Thymus (tissue), 11 donors: ENCODE measurements around the gene LSM14A. TPM values are rescaled to one million over a fixed set of nuclear protein-coding genes. Genes with fewer than 3 reads are reported as not detected.
"Not testable (repeated sequence)": the region's sequence is repeated elsewhere in the genome, so short reads cannot be mapped to it uniquely, and the experiment has no call there.

Source experiments
- DNase-seq, 9 donors: peaks; one replicate each; pipeline ENCODE4 v3.0.0-alpha.2; 2013; ENCODE audit warnings: low spot score in 9 of 9, low read depth in 6 of 9, missing footprints in 1 of 9
- H3K27ac ChIP-seq, 2 donors: one replicate each; pipeline ENCODE4 v1.5.1; 2013; ENCODE audit warnings: control low read depth in 1 of 2, low read depth in 1 of 2, low read length in 1 of 2, mild to moderate bottlenecking in 1 of 2, moderate library complexity in 1 of 2
- H3K27me3 ChIP-seq, 2 donors: one replicate each; pipeline ENCODE4 v1.5.1; 2013; ENCODE audit warnings: low read length in 1 of 2; ENCODE audit not compliant: control insufficient read depth in 2 of 2, insufficient read depth in 1 of 2
- H3K36me3 ChIP-seq, 2 donors: one replicate each; pipeline ENCODE4 v1.5.1; 2013; ENCODE audit warnings: low read length in 1 of 2, mild to moderate bottlenecking in 1 of 2, moderate library complexity in 1 of 2; ENCODE audit not compliant: control insufficient read depth in 2 of 2, insufficient read depth in 2 of 2
- H3K4me1 ChIP-seq, 2 donors: one replicate each; pipeline ENCODE4 v1.5.1; 2013; ENCODE audit warnings: low read length in 2 of 2; ENCODE audit not compliant: control insufficient read depth in 2 of 2, insufficient read depth in 2 of 2
- H3K4me3 ChIP-seq, 2 donors: one replicate each; pipeline ENCODE4 v1.5.1; 2013; ENCODE audit warnings: low read length in 2 of 2, control low read depth in 1 of 2, mild to moderate bottlenecking in 1 of 2
- H3K9me3 ChIP-seq, 2 donors: one replicate each; pipeline ENCODE4 v1.5.1; 2013; ENCODE audit warnings: low read length in 1 of 2, mild to moderate bottlenecking in 1 of 2; ENCODE audit not compliant: control insufficient read depth in 2 of 2, insufficient read depth in 1 of 2
- WGBS: extraction: QIAGEN DNeasy Blood & Tissue Kit; methylation state at CpG from one replicate; pipeline ENCODE4 v1.1.7; 2013; 5-methylcytosine and 5-hydroxymethylcytosine counted together
- polyA plus RNA-seq: library from polyadenylated mRNA; stranded (reverse); fragments of 200-250 nt; gene quantifications from one replicate; pipeline ENCODE4 v1.2.3, GENCODE V29; 2013
- total RNA-seq: library from RNA; stranded (reverse); fragments of 120-200 nt; gene quantifications from one replicate; pipeline ENCODE4 v1.2.4, GENCODE V29; 2013
- donor health status: healthy.

The LSM14A gene
- total and polyA plus RNA-seq, 2 donors = 53.3 to 91.2 TPM

GRCh38 chr19:34169475-34170199, 2.7 kb upstream of the LSM14A start:
- not testable (repeated sequence) for DNase-seq, H3K9me3 ChIP-seq, H3K4me3 ChIP-seq, H3K27ac ChIP-seq, H3K36me3 ChIP-seq, H3K27me3 ChIP-seq
- peaks cover 0 to 16% of the 10 kb centered on the region in 2 donors for H3K4me1 ChIP-seq
- 97% methylated on average over 12 of the region's 12 CpGs for WGBS

GRCh38 chr19:34171539-34171876, 796 bp upstream of the LSM14A start:
- no peaks in the 10 kb centered on the region for H3K9me3 ChIP-seq
- no peak for DNase-seq
- 44% methylated on average over 9 of the region's 9 CpGs for WGBS
- peaks cover 0 to 10% of the 10 kb centered on the region in 2 donors for H3K36me3 ChIP-seq
- H3K4me1 ChIP-seq = peaks cover 3 to 20% of the 10 kb centered on the region in 2 donors
- H3K4me3 ChIP-seq = peak overlapping the region; percentile 87 to 94
- no peaks in the 10 kb centered on the region for H3K27me3 ChIP-seq
- peak overlapping the region; percentile 95 to 96 for H3K27ac ChIP-seq

GRCh38 chr19:34172661-34173192, 423 bp downstream of the LSM14A start:
- under 1% methylated on average over 58 of the region's 58 CpGs for WGBS
- peak in 4 of 9 donors; percentile 15 to 55 (median 34) for DNase-seq
- H3K4me1 ChIP-seq = peaks cover 7 to 24% of the 10 kb centered on the region in 2 donors

GRCh38 chr19:34173193-34173956, 1.1 kb downstream of the LSM14A start:
- DNase-seq = peak; percentile 4 to 68 (median 32)
- WGBS = 3% methylated on average over 23 of the region's 23 CpGs
- no peaks in the 10 kb centered on the region for H3K27me3 ChIP-seq
- H3K27ac ChIP-seq = peak overlapping the region; percentile 96 to 98
- peaks cover 0 to 10% of the 10 kb centered on the region in 2 donors for H3K36me3 ChIP-seq
- H3K4me1 ChIP-seq = peaks cover 7 to 26% of the 10 kb centered on the region in 2 donors
- peak overlapping the region; percentile 87 to 94 for H3K4me3 ChIP-seq
- no peaks in the 10 kb centered on the region for H3K9me3 ChIP-seq

More at GRCh38 chr19:34172661-34173192, 423 bp downstream of the LSM14A start:
- no peaks in the 10 kb centered on the region for H3K27me3 ChIP-seq
- peak overlapping the region; percentile 96 to 98 for H3K27ac ChIP-seq
- H3K36me3 ChIP-seq = peaks cover 0 to 10% of the 10 kb centered on the region in 2 donors
- peak overlapping the region; percentile 87 to 94 for H3K4me3 ChIP-seq
- no peaks in the 10 kb centered on the region for H3K9me3 ChIP-seq

GRCh38 chr19:34175173-34175572, 2.9 kb downstream of the LSM14A start:
- H3K27me3 ChIP-seq, H3K9me3 ChIP-seq, DNase-seq, H3K4me3 ChIP-seq, H3K27ac ChIP-seq: not testable (repeated sequence)
- peaks cover 0 to 13% of the 10 kb centered on the region in 2 donors for H3K36me3 ChIP-seq
- peaks cover 7 to 28% of the 10 kb centered on the region in 2 donors for H3K4me1 ChIP-seq
- WGBS = 97% methylated on average over 8 of the region's 8 CpGs

GRCh38 chr19:34176581-34176980, 4.3 kb downstream of the LSM14A start:
- WGBS = 89% methylated on average over 3 of the region's 3 CpGs
- Histone ChIP-seq H3K36me3 (peaks cover 5 to 18% of the 10 kb centered on the region in 2 donors), H3K4me1 (peaks cover 9 to 24% of the 10 kb centered on the region in 2 donors), H3K27me3 (no peaks in the 10 kb centered on the region), H3K9me3 (no peaks in the 10 kb centered on the region), H3K27ac (no peak overlapping the region), H3K4me3 (no peak overlapping the region)
- no peak for DNase-seq

GRCh38 chr19:34178274-34178610, 5.9 kb downstream of the LSM14A start:
- Histone ChIP-seq H3K4me1 (peaks cover 9 to 19% of the 10 kb centered on the region in 2 donors), H3K4me3 (no peak overlapping the region), H3K27ac (peak overlapping the region in 1 of 2 donors; percentile 19), H3K27me3 (no peaks in the 10 kb centered on the region), H3K9me3 (no peaks in the 10 kb centered on the region), H3K36me3 (peaks cover 8 to 25% of the 10 kb centered on the region in 2 donors)
- WGBS = 40% methylated on average over 2 of the region's 2 CpGs
- DNase-seq = peak; percentile 8 to 73 (median 34)

- DNase-seq = no peak
- WGBS = 66% methylated on average over 2 of the region's 2 CpGs
Observed at GRCh38 chr19:34179066-34179465, 6.8 kb downstream of the LSM14A start.

GRCh38 chr19:34180273-34180672, 8.0 kb downstream of the LSM14A start:
- H3K9me3 ChIP-seq = no peaks in the 10 kb centered on the region
- no peak overlapping the region for H3K27ac ChIP-seq
- no peak for DNase-seq
- no peak overlapping the region for H3K4me3 ChIP-seq
- 100% methylated on average over 2 of the region's 2 CpGs for WGBS
- H3K27me3 ChIP-seq = no peaks in the 10 kb centered on the region
- peaks cover 7 to 8% of the 10 kb centered on the region in 2 donors for H3K4me1 ChIP-seq
- peaks cover 8 to 16% of the 10 kb centered on the region in 2 donors for H3K36me3 ChIP-seq

More at GRCh38 chr19:34179066-34179465, 6.8 kb downstream of the LSM14A start:
- Histone ChIP-seq H3K9me3 (no peaks in the 10 kb centered on the region), H3K27me3 (no peaks in the 10 kb centered on the region), H3K4me3 (no peak overlapping the region), H3K4me1 (peaks cover 9 to 13% of the 10 kb centered on the region in 2 donors), H3K27ac (no peak overlapping the region), H3K36me3 (peaks cover 8 to 24% of the 10 kb centered on the region in 2 donors)
